Activated naive CD4-positive, alpha-beta T cell treated with anti-CD3 and anti-CD28 coated beads, Interleukin-2, amount 50 U/mL, for 16 hours (primary cell): ENCODE measurements around the gene DYRK1A.

Experiments used
- DNase-seq: peaks from one replicate; pipeline ENCODE4 v3.0.0-alpha.2; 2020

Gene DYRK1A

GRCh38 chr21:37421306-37421705 is 54.7 kb downstream of the DYRK1A start:
- DNase-seq = no peak

- DNase-seq = no peak
These were observed 55.8 kb downstream of the DYRK1A start for GRCh38 chr21:37422382-37422781.

- DNase-seq = no peak
These were observed 56.5 kb downstream of the DYRK1A start for GRCh38 chr21:37423103-37423502.

GRCh38 chr21:37424396-37424795 is 57.8 kb downstream of the DYRK1A start:
- no peak for DNase-seq

- no peak for DNase-seq
These were observed 58.4 kb downstream of the DYRK1A start for GRCh38 chr21:37425001-37425400.

- no peak for DNase-seq
These were observed 59.1 kb downstream of the DYRK1A start for GRCh38 chr21:37425684-37426083.

GRCh38 chr21:37427221-37427620 is 60.6 kb downstream of the DYRK1A start:
- no peak for DNase-seq

- DNase-seq = no peak
These were observed 62.8 kb downstream of the DYRK1A start for GRCh38 chr21:37429356-37429755.

- no peak for DNase-seq
These were observed 63.7 kb downstream of the DYRK1A start for GRCh38 chr21:37430184-37430821.

GRCh38 chr21:37431243-37431642 is 64.7 kb downstream of the DYRK1A start:
- DNase-seq = no peak

GRCh38 chr21:37432710-37433455 is 66.3 kb downstream of the DYRK1A start:
- no peak for DNase-seq

- no peak for DNase-seq
These were observed 66.9 kb downstream of the DYRK1A start for GRCh38 chr21:37433456-37433840.

GRCh38 chr21:37435120-37435519 is 68.5 kb downstream of the DYRK1A start:
- peak; percentile 22 for DNase-seq

- no peak for DNase-seq
These were observed 69.1 kb downstream of the DYRK1A start for GRCh38 chr21:37435711-37436110.

- no peak for DNase-seq
These were observed 69.6 kb downstream of the DYRK1A start for GRCh38 chr21:37436174-37436573.

GRCh38 chr21:37437376-37438080 is 71.0 kb downstream of the DYRK1A start:
- no peak for DNase-seq

GRCh38 chr21:37443683-37444082 is 77.1 kb downstream of the DYRK1A start:
- no peak for DNase-seq

- DNase-seq = no peak
These were observed 78.7 kb downstream of the DYRK1A start for GRCh38 chr21:37445228-37445627.

- no peak for DNase-seq
These were observed 80.0 kb downstream of the DYRK1A start for GRCh38 chr21:37446552-37446951.

- no peak for DNase-seq
These were observed 80.8 kb downstream of the DYRK1A start for GRCh38 chr21:37447288-37447936.

GRCh38 chr21:37449302-37449937 is 82.8 kb downstream of the DYRK1A start:
- DNase-seq = no peak

- DNase-seq = no peak
These were observed 83.9 kb downstream of the DYRK1A start for GRCh38 chr21:37450445-37450941.

- no peak for DNase-seq
These were observed 84.9 kb downstream of the DYRK1A start for GRCh38 chr21:37451446-37451845.
